ENCODE data around the gene RTP2.

Gene RTP2

GRCh38 chr3:187725653-187726370 lies 23.5 kb upstream of the RTP2 start:
- Histone ChIP-seq H3K4me3 (ENCODE audit: extremely low read depth, insufficient read depth, low read length, poor library complexity, severe bottlenecking) (no peak overlapping the region), H3K9me3 (ENCODE audit: control insufficient read depth, low read length) (no peaks in the 10 kb centered on the region), H3K27ac (ENCODE audit: low read depth, low read length, severe bottlenecking) (no peak overlapping the region), H3K36me3 (ENCODE audit: control insufficient read depth, insufficient read depth, low read length) (peaks cover 93% of the 10 kb centered on the region), H3K4me1 (ENCODE audit: control insufficient read depth, insufficient read depth, low read length, poor library complexity, severe bottlenecking) (no peaks in the 10 kb centered on the region)
- WGBS, 2 experiments (ENCODE audit: insufficient coverage in 2 of 2): 83 to 98% methylated on average over 4 to 6 of the region's 7 CpGs

GRCh38 chr3:187725224-187725623 lies 22.9 kb upstream of the RTP2 start:
- Histone ChIP-seq H3K27ac (ENCODE audit: low read depth, low read length, severe bottlenecking) (no peak overlapping the region), H3K4me1 (ENCODE audit: control insufficient read depth, insufficient read depth, low read length, poor library complexity, severe bottlenecking) (no peaks in the 10 kb centered on the region), H3K36me3 (ENCODE audit: control insufficient read depth, insufficient read depth, low read length) (peaks cover 89% of the 10 kb centered on the region), H3K9me3 (ENCODE audit: control insufficient read depth, low read length) (no peaks in the 10 kb centered on the region), H3K4me3 (ENCODE audit: extremely low read depth, insufficient read depth, low read length, poor library complexity, severe bottlenecking) (no peak overlapping the region)
- WGBS, 2 experiments (ENCODE audit: insufficient coverage in 2 of 2): 91 to 98% methylated on average over 17 to 19 of the region's 22 CpGs

- Histone ChIP-seq H3K4me1 (ENCODE audit: control insufficient read depth, insufficient read depth, low read length, poor library complexity, severe bottlenecking) (no peaks in the 10 kb centered on the region), H3K4me3 (ENCODE audit: extremely low read depth, insufficient read depth, low read length, poor library complexity, severe bottlenecking) (no peak overlapping the region), H3K9me3 (ENCODE audit: control insufficient read depth, low read length) (no peaks in the 10 kb centered on the region), H3K27ac (ENCODE audit: low read depth, low read length, severe bottlenecking) (no peak overlapping the region), H3K36me3 (ENCODE audit: control insufficient read depth, insufficient read depth, low read length) (peaks cover 58% of the 10 kb centered on the region)
- 89 to 94% methylated on average over 6 to 8 of the region's 10 CpGs for WGBS, 2 experiments (ENCODE audit: insufficient coverage in 2 of 2)
Observed at GRCh38 chr3:187722206-187722612, 19.9 kb upstream of the RTP2 start.

- no peaks in the 10 kb centered on the region for H3K4me1 ChIP-seq (ENCODE audit: control insufficient read depth, insufficient read depth, low read length, poor library complexity, severe bottlenecking)
- H3K9me3 ChIP-seq (ENCODE audit: control insufficient read depth, low read length): no peaks in the 10 kb centered on the region
- H3K27ac ChIP-seq (ENCODE audit: low read depth, low read length, severe bottlenecking): no peak overlapping the region
- H3K4me3 ChIP-seq (ENCODE audit: extremely low read depth, insufficient read depth, low read length, poor library complexity, severe bottlenecking): no peak overlapping the region
- peaks cover 47% of the 10 kb centered on the region for H3K36me3 ChIP-seq (ENCODE audit: control insufficient read depth, insufficient read depth, low read length)
- 91 to 97% methylated on average over 1 to 6 of the region's 8 CpGs for WGBS, 2 experiments (ENCODE audit: insufficient coverage in 2 of 2)
Observed at GRCh38 chr3:187721055-187721454, 18.7 kb upstream of the RTP2 start.

DNA sequence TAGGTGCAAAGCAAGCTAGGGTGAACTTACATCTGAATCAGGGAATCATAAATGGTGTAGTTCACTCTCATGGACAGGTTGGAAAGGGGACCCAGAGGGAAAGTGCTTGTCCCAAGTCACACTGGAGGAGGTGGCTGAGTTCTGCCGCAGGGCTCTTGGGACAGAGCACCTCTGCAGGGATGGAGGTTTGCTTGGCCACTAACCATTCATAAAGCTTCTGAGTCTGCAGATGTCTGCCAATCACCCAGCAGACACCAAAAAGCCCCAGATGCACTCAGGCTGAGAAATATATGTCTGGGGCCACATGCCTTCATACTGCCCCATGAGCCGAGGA lies 17.9 kb upstream of the RTP2 start:
- no peak overlapping the region for H3K4me3 ChIP-seq (ENCODE audit: extremely low read depth, insufficient read depth, low read length, poor library complexity, severe bottlenecking)
- no peaks in the 10 kb centered on the region for H3K9me3 ChIP-seq (ENCODE audit: control insufficient read depth, low read length)
- H3K27ac ChIP-seq (ENCODE audit: low read depth, low read length, severe bottlenecking): no peak overlapping the region
- no peaks in the 10 kb centered on the region for H3K4me1 ChIP-seq (ENCODE audit: control insufficient read depth, insufficient read depth, low read length, poor library complexity, severe bottlenecking)
- peaks cover 40% of the 10 kb centered on the region for H3K36me3 ChIP-seq (ENCODE audit: control insufficient read depth, insufficient read depth, low read length)
- WGBS, 2 experiments (ENCODE audit: insufficient coverage in 2 of 2): 100% methylated on average over 1 to 2 of the region's 2 CpGs

- no peak overlapping the region for H3K4me3 ChIP-seq (ENCODE audit: extremely low read depth, insufficient read depth, low read length, poor library complexity, severe bottlenecking)
- no peak overlapping the region for H3K27ac ChIP-seq (ENCODE audit: low read depth, low read length, severe bottlenecking)
- H3K9me3 ChIP-seq (ENCODE audit: control insufficient read depth, low read length): no peaks in the 10 kb centered on the region
- no peaks in the 10 kb centered on the region for H3K4me1 ChIP-seq (ENCODE audit: control insufficient read depth, insufficient read depth, low read length, poor library complexity, severe bottlenecking)
- peaks cover 35% of the 10 kb centered on the region for H3K36me3 ChIP-seq (ENCODE audit: control insufficient read depth, insufficient read depth, low read length)
- WGBS, 2 experiments (ENCODE audit: insufficient coverage in 2 of 2): 50 to 62% methylated on average over 3 to 5 of the region's 6 CpGs
Observed at GRCh38 chr3:187719628-187720336, 17.4 kb upstream of the RTP2 start.

GRCh38 chr3:187718802-187719201 lies 16.4 kb upstream of the RTP2 start:
- Histone ChIP-seq H3K4me3 (ENCODE audit: extremely low read depth, insufficient read depth, low read length, poor library complexity, severe bottlenecking) (no peak overlapping the region), H3K9me3 (ENCODE audit: control insufficient read depth, low read length) (no peaks in the 10 kb centered on the region), H3K27ac (ENCODE audit: low read depth, low read length, severe bottlenecking) (no peak overlapping the region), H3K4me1 (ENCODE audit: control insufficient read depth, insufficient read depth, low read length, poor library complexity, severe bottlenecking) (no peaks in the 10 kb centered on the region), H3K36me3 (ENCODE audit: control insufficient read depth, insufficient read depth, low read length) (peaks cover 25% of the 10 kb centered on the region)
- 89 to 100% methylated on average over 4 of the region's 5 CpGs for WGBS, 2 experiments (ENCODE audit: insufficient coverage in 2 of 2)

DNA sequence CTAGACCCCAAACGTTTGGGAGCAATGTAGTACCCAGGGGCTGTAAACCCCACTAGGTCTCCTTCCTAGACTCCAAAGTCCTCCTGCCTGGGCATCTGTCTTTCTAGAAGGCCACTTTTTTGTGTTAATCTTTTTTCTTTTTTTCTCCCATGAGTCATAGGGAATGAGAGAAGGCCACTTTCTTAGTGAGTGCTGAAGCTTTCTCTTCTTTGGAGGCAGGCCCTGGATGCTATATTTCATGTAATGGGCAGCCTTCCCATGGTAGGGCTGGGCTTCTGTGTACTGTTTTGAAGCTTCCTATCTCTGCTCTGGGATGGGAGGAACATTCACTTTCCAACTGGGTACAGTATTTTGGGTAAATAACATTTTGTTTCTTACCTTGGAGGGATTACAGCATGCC lies 15.2 kb upstream of the RTP2 start:
- H3K27ac ChIP-seq (ENCODE audit: low read depth, low read length, severe bottlenecking): no peak overlapping the region
- H3K9me3 ChIP-seq (ENCODE audit: control insufficient read depth, low read length): no peaks in the 10 kb centered on the region
- WGBS, 2 experiments (ENCODE audit: insufficient coverage in 2 of 2): 60 to 69% methylated on average over 1 of the region's 1 CpG
- H3K36me3 ChIP-seq (ENCODE audit: control insufficient read depth, insufficient read depth, low read length): peaks cover 15% of the 10 kb centered on the region
- H3K4me1 ChIP-seq (ENCODE audit: control insufficient read depth, insufficient read depth, low read length, poor library complexity, severe bottlenecking): no peaks in the 10 kb centered on the region
- H3K4me3 ChIP-seq (ENCODE audit: extremely low read depth, insufficient read depth, low read length, poor library complexity, severe bottlenecking): no peak overlapping the region

DNA sequence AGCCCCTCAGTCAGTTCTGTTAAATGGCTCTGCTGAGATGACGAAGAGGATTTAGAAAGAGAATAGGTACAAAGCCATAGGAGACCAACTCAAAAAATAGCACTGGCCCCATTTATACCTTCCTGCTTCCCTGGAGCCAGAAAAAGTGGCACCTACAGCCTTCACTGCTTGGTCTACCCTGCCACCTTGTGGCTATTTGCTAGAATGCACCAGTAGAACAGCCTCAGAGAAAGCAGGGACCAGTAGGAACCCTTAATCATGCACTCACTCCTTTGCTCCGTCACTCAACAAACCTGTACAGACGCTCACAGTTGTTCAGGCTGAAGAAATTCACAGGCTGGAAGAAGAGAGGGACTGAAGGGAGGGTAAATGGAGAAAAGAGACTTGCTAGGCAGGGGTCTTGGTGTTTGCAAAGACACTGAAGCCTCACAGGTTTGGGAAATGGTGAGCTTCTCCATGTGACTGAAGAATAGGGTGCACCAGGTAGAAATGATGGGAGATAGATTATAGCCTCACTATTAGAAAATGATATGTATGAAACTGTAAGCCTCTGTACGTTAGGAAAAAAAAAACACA lies 12.1 kb upstream of the RTP2 start:
- H3K36me3 ChIP-seq (ENCODE audit: control insufficient read depth, insufficient read depth, low read length): no peaks in the 10 kb centered on the region
- H3K27ac ChIP-seq (ENCODE audit: low read depth, low read length, severe bottlenecking): no peak overlapping the region
- H3K9me3 ChIP-seq (ENCODE audit: control insufficient read depth, low read length): no peaks in the 10 kb centered on the region
- WGBS, 2 experiments (ENCODE audit: insufficient coverage in 2 of 2): no CpG with 5 or more reads among the region's 4 CpGs
- no peaks in the 10 kb centered on the region for H3K4me1 ChIP-seq (ENCODE audit: control insufficient read depth, insufficient read depth, low read length, poor library complexity, severe bottlenecking)
- no peak overlapping the region for H3K4me3 ChIP-seq (ENCODE audit: extremely low read depth, insufficient read depth, low read length, poor library complexity, severe bottlenecking)

- 100% methylated on average over 1 to 2 of the region's 2 CpGs for WGBS, 2 experiments (ENCODE audit: insufficient coverage in 2 of 2)
- no peak overlapping the region for H3K27ac ChIP-seq (ENCODE audit: low read depth, low read length, severe bottlenecking)
- no peaks in the 10 kb centered on the region for H3K4me1 ChIP-seq (ENCODE audit: control insufficient read depth, insufficient read depth, low read length, poor library complexity, severe bottlenecking)
- no peak overlapping the region for H3K4me3 ChIP-seq (ENCODE audit: extremely low read depth, insufficient read depth, low read length, poor library complexity, severe bottlenecking)
- H3K36me3 ChIP-seq (ENCODE audit: control insufficient read depth, insufficient read depth, low read length): no peaks in the 10 kb centered on the region
- H3K9me3 ChIP-seq (ENCODE audit: control insufficient read depth, low read length): no peaks in the 10 kb centered on the region
Observed at GRCh38 chr3:187713504-187713903, 11.1 kb upstream of the RTP2 start.

GRCh38 chr3:187709155-187709554 lies 6.8 kb upstream of the RTP2 start:
- Histone ChIP-seq H3K27ac (ENCODE audit: low read depth, low read length, severe bottlenecking) (no peak overlapping the region), H3K4me3 (ENCODE audit: extremely low read depth, insufficient read depth, low read length, poor library complexity, severe bottlenecking) (no peak overlapping the region), H3K4me1 (ENCODE audit: control insufficient read depth, insufficient read depth, low read length, poor library complexity, severe bottlenecking) (peaks cover 8% of the 10 kb centered on the region), H3K9me3 (ENCODE audit: control insufficient read depth, low read length) (no peaks in the 10 kb centered on the region), H3K36me3 (ENCODE audit: control insufficient read depth, insufficient read depth, low read length) (no peaks in the 10 kb centered on the region)
- 58 to 73% methylated on average over 2 to 4 of the region's 4 CpGs for WGBS, 2 experiments (ENCODE audit: insufficient coverage in 2 of 2)
